Measurements from ENCODE around the gene EFEMP1.

EFEMP1 gene

DNA sequence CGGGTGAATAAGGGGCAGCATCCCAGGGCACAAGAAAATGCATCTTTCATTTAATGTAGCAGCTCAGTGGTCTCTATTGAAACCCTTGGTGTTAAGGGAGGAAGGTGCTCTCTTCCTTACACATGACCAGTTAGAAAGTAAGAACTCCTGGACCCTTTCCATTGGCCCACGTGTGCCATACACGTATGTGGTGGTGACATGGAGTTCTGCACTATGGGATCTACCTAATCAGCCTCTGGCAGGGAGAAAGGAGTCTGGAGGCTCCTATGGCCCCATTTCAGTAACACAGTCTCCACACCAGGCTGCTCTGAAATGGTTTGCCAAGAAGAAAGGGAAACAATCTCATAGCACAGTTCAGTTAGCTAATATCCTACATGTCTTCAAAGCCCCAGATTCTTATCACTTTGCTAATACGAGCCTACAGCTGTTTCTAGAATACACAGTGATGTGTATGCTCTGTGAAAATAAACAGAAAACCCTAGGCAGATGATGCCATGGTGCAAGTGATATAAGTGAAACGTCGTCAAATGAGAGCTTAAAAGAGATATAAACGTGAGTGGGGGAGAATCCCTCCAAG, 7.0 kb downstream of the EFEMP1 start:
- Histone ChIP-seq H3K4me1 (ENCODE audit: control insufficient read depth in 2 of 2, insufficient read depth in 1 of 2, low read depth in 1 of 2, low read length in 2 of 2) (peaks cover 0 to 1% of the 10 kb centered on the region in 2 donors), H3K79me1 (ENCODE audit: low read depth, low read length) (no peaks in the 10 kb centered on the region), H2AK5ac (ENCODE audit: low read depth, low read length) (no peak overlapping the region), H3K23ac (ENCODE audit: low read depth, low read length, poor library complexity) (no peak overlapping the region), H2BK15ac (ENCODE audit: low read length) (no peak overlapping the region), H3K18ac (ENCODE audit: low read length) (no peak overlapping the region), H3K4me2 (ENCODE audit: insufficient read depth, low read length, poor library complexity, severe bottlenecking) (no peak overlapping the region), H3K27ac (replicated peaks; ENCODE audit: low read length) (no peak overlapping the region), H3K9ac (ENCODE audit: low read depth, low read length, poor library complexity) (no peak overlapping the region), H2BK12ac (ENCODE audit: low read length) (no peak overlapping the region), H3K4me3 (ENCODE audit: low read length in 2 of 2) (no peak overlapping the region), H3K4ac (ENCODE audit: low read length) (no peak overlapping the region), H3K36me3 (replicated peaks in 1 of 2; ENCODE audit: control insufficient read depth in 2 of 2, insufficient read depth in 2 of 2, low read length in 2 of 2) (peaks cover 0 to 7% of the 10 kb centered on the region in 2 donors), H2BK5ac (ENCODE audit: low read length) (no peak overlapping the region), H2BK120ac (ENCODE audit: low read depth, low read length) (no peak overlapping the region), H4K8ac (ENCODE audit: low read depth, low read length) (no peak overlapping the region), H3K9me3 (replicated peaks in 1 of 2; ENCODE audit: control insufficient read depth in 2 of 2, insufficient read depth in 1 of 2, low read depth in 1 of 2, low read length in 2 of 2) (no peaks in the 10 kb centered on the region), H4K91ac (ENCODE audit: low read depth, low read length, poor library complexity) (no peak overlapping the region), H2AFZ (ENCODE audit: low read length) (no peak overlapping the region), H3K14ac (ENCODE audit: low read length) (no peak overlapping the region), H3K27me3 (ENCODE audit: control insufficient read depth in 3 of 3, insufficient read depth in 3 of 3, low read depth in 1 of 3, low read length in 3 of 3) (peaks cover 0 to 19% (median 0%) of the 10 kb centered on the region in 3 experiments)
- no peak for DNase-seq (ENCODE audit: low spot score)
- WGBS, 2 donors (ENCODE audit: extremely low coverage in 2 of 2, insufficient read length in 2 of 2, insufficient replicate concordance in 1 of 2): no CpG with 5 or more reads among the region's 7 CpGs

DNA sequence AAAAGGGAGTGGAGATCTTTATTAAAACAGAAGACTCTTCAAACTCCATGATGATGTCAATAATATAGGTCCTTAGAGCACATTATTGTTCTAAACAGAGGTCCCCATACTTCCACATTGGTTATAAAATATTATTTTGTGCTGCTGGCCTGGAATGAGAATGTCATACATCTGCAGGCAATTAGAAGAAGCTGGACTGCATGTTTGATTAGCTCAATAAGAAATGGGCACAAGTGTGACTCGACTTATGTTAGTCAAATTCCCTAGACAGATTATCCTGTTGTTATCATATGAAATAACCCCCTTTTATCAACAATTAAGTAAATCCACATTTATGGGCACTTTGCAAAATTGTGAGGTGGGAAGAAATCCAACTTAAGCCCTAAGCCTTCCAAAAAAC, 8.8 kb downstream of the EFEMP1 start:
- Histone ChIP-seq H3K4me3 (ENCODE audit: low read length in 2 of 2) (no peak overlapping the region), H3K4me2 (ENCODE audit: insufficient read depth, low read length, poor library complexity, severe bottlenecking) (no peak overlapping the region), H3K27me3 (ENCODE audit: control insufficient read depth in 3 of 3, insufficient read depth in 3 of 3, low read depth in 1 of 3, low read length in 3 of 3) (peaks cover 0 to 8% (median 0%) of the 10 kb centered on the region in 3 experiments), H3K36me3 (replicated peaks in 1 of 2; ENCODE audit: control insufficient read depth in 2 of 2, insufficient read depth in 2 of 2, low read length in 2 of 2) (peaks cover 0 to 7% of the 10 kb centered on the region in 2 donors), H2BK12ac (ENCODE audit: low read length) (no peak overlapping the region), H3K9ac (ENCODE audit: low read depth, low read length, poor library complexity) (no peak overlapping the region), H3K14ac (ENCODE audit: low read length) (no peak overlapping the region), H3K23ac (ENCODE audit: low read depth, low read length, poor library complexity) (no peak overlapping the region), H3K9me3 (replicated peaks in 1 of 2; ENCODE audit: control insufficient read depth in 2 of 2, insufficient read depth in 1 of 2, low read depth in 1 of 2, low read length in 2 of 2) (no peaks in the 10 kb centered on the region), H2AFZ (ENCODE audit: low read length) (no peak overlapping the region), H2AK5ac (ENCODE audit: low read depth, low read length) (no peak overlapping the region), H3K27ac (replicated peaks; ENCODE audit: low read length) (no peak overlapping the region), H4K91ac (ENCODE audit: low read depth, low read length, poor library complexity) (no peak overlapping the region), H3K79me1 (ENCODE audit: low read depth, low read length) (no peaks in the 10 kb centered on the region), H2BK15ac (ENCODE audit: low read length) (no peak overlapping the region), H3K4ac (ENCODE audit: low read length) (no peak overlapping the region), H2BK5ac (ENCODE audit: low read length) (no peak overlapping the region), H2BK120ac (ENCODE audit: low read depth, low read length) (no peak overlapping the region), H3K18ac (ENCODE audit: low read length) (no peak overlapping the region), H3K4me1 (ENCODE audit: control insufficient read depth in 2 of 2, insufficient read depth in 1 of 2, low read depth in 1 of 2, low read length in 2 of 2) (peaks cover 0 to 1% of the 10 kb centered on the region in 2 donors), H4K8ac (ENCODE audit: low read depth, low read length) (no peak overlapping the region)
- WGBS, 2 donors (ENCODE audit: extremely low coverage in 2 of 2, insufficient read length in 2 of 2, insufficient replicate concordance in 1 of 2): no CpG with 5 or more reads among the region's 1 CpG
- DNase-seq (ENCODE audit: low spot score): no peak

DNA sequence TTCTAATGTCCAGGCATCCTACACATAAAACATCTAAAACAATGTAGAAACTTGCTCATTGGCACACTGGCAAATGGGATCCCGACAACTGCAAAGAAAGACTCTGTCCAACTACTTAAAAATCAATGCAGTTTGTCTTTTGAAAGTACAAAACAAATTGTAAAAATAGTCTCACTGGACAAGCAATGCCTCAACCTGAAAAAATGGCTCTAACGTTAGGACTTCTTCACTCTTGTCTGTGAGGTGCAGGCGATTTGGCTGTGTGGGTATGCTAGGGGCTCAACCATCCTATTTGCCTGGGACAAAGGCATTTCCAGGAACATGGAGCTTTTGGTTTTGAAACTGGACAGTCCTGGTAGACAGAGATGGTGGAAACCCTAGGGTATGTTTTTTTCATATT, 10.7 kb downstream of the EFEMP1 start:
- H3K36me3 ChIP-seq (replicated peaks in 1 of 2; ENCODE audit: control insufficient read depth in 2 of 2, insufficient read depth in 2 of 2, low read length in 2 of 2): peaks cover 0 to 5% of the 10 kb centered on the region in 2 donors
- no peak overlapping the region for H3K4me3 ChIP-seq (ENCODE audit: low read length in 2 of 2)
- no peaks in the 10 kb centered on the region for H3K4me1 ChIP-seq (ENCODE audit: control insufficient read depth in 2 of 2, insufficient read depth in 1 of 2, low read depth in 1 of 2, low read length in 2 of 2)
- no peak overlapping the region for H2BK12ac ChIP-seq (ENCODE audit: low read length)
- no CpG with 5 or more reads among the region's 3 CpGs for WGBS, 2 donors (ENCODE audit: extremely low coverage in 2 of 2, insufficient read length in 2 of 2, insufficient replicate concordance in 1 of 2)
- peaks cover 0 to 1% (median 0%) of the 10 kb centered on the region in 3 experiments for H3K27me3 ChIP-seq (ENCODE audit: control insufficient read depth in 3 of 3, insufficient read depth in 3 of 3, low read depth in 1 of 3, low read length in 3 of 3)
- no peak overlapping the region for H3K4ac ChIP-seq (ENCODE audit: low read length)
- no peak overlapping the region for H2BK120ac ChIP-seq (ENCODE audit: low read depth, low read length)
- DNase-seq (ENCODE audit: low spot score): no peak
- no peak overlapping the region for H3K9ac ChIP-seq (ENCODE audit: low read depth, low read length, poor library complexity)
- no peak overlapping the region for H3K14ac ChIP-seq (ENCODE audit: low read length)
- no peaks in the 10 kb centered on the region for H3K9me3 ChIP-seq (replicated peaks in 1 of 2; ENCODE audit: control insufficient read depth in 2 of 2, insufficient read depth in 1 of 2, low read depth in 1 of 2, low read length in 2 of 2)
- no peak overlapping the region for H3K27ac ChIP-seq (replicated peaks; ENCODE audit: low read length)
- H3K23ac ChIP-seq (ENCODE audit: low read depth, low read length, poor library complexity): no peak overlapping the region
- no peak overlapping the region for H4K8ac ChIP-seq (ENCODE audit: low read depth, low read length)
- no peak overlapping the region for H4K91ac ChIP-seq (ENCODE audit: low read depth, low read length, poor library complexity)
- H2AFZ ChIP-seq (ENCODE audit: low read length): no peak overlapping the region
- no peak overlapping the region for H2AK5ac ChIP-seq (ENCODE audit: low read depth, low read length)
- H2BK15ac ChIP-seq (ENCODE audit: low read length): no peak overlapping the region
- no peak overlapping the region for H3K4me2 ChIP-seq (ENCODE audit: insufficient read depth, low read length, poor library complexity, severe bottlenecking)
- no peaks in the 10 kb centered on the region for H3K79me1 ChIP-seq (ENCODE audit: low read depth, low read length)
- H3K18ac ChIP-seq (ENCODE audit: low read length): no peak overlapping the region
- no peak overlapping the region for H2BK5ac ChIP-seq (ENCODE audit: low read length)

DNA sequence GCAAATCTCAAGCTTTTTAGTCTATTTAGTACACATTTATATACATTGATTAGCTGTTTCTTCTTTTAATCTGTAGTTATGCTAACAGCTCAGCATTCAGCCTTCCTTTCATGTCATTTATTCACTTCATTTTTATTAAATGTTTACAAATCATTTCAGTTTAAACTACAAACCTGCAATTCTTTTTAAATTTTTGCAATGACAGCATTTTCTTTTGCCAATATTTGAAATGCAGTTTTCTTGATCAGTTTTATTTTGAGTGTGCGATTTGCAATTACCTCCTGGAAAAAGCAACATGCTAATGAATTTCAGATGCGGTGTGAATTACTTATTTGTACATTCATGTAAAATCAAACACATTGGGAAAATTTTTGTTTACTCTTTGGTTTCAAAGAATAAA, 13.5 kb downstream of the EFEMP1 start:
- Histone ChIP-seq H4K91ac (ENCODE audit: low read depth, low read length, poor library complexity) (no peak overlapping the region), H2BK5ac (ENCODE audit: low read length) (no peak overlapping the region), H3K4me3 (ENCODE audit: low read length in 2 of 2) (no peak overlapping the region), H3K23ac (ENCODE audit: low read depth, low read length, poor library complexity) (no peak overlapping the region), H3K4me2 (ENCODE audit: insufficient read depth, low read length, poor library complexity, severe bottlenecking) (no peak overlapping the region), H3K14ac (ENCODE audit: low read length) (no peak overlapping the region), H2BK12ac (ENCODE audit: low read length) (no peak overlapping the region), H2BK15ac (ENCODE audit: low read length) (no peak overlapping the region), H3K4me1 (ENCODE audit: control insufficient read depth in 2 of 2, insufficient read depth in 1 of 2, low read depth in 1 of 2, low read length in 2 of 2) (no peaks in the 10 kb centered on the region), H2AFZ (ENCODE audit: low read length) (no peak overlapping the region), H3K9me3 (replicated peaks in 1 of 2; ENCODE audit: control insufficient read depth in 2 of 2, insufficient read depth in 1 of 2, low read depth in 1 of 2, low read length in 2 of 2) (no peaks in the 10 kb centered on the region), H2BK120ac (ENCODE audit: low read depth, low read length) (no peak overlapping the region), H3K18ac (ENCODE audit: low read length) (no peak overlapping the region), H4K8ac (ENCODE audit: low read depth, low read length) (no peak overlapping the region), H3K9ac (ENCODE audit: low read depth, low read length, poor library complexity) (no peak overlapping the region), H2AK5ac (ENCODE audit: low read depth, low read length) (no peak overlapping the region), H3K27me3 (ENCODE audit: control insufficient read depth in 3 of 3, insufficient read depth in 3 of 3, low read depth in 1 of 3, low read length in 3 of 3) (no peaks in the 10 kb centered on the region), H3K27ac (replicated peaks; ENCODE audit: low read length) (no peak overlapping the region), H3K4ac (ENCODE audit: low read length) (no peak overlapping the region), H3K36me3 (replicated peaks in 1 of 2; ENCODE audit: control insufficient read depth in 2 of 2, insufficient read depth in 2 of 2, low read length in 2 of 2) (peaks cover 0 to 1% of the 10 kb centered on the region in 2 donors), H3K79me1 (ENCODE audit: low read depth, low read length) (no peaks in the 10 kb centered on the region)
- no CpG with 5 or more reads among the region's 2 CpGs for WGBS, 2 donors (ENCODE audit: extremely low coverage in 2 of 2, insufficient read length in 2 of 2, insufficient replicate concordance in 1 of 2)
- DNase-seq (ENCODE audit: low spot score): no peak

Data from neuronal stem cell (in vitro differentiated cells).